Fibroblast of gingiva (primary cell): ENCODE measurements around the gene OLFM3.

Experiments used
- DNase-seq: peaks from one replicate; pipeline ENCODE4 v3.0.0-alpha.2; 2011; ENCODE audit warnings: low read depth

OLFM3 gene

GRCh38 chr1:101846820-101847219 is 149.9 kb downstream of the OLFM3 start:
- DNase-seq: no peak

- no peak for DNase-seq
Observed at GRCh38 chr1:101843160-101843559, 153.6 kb downstream of the OLFM3 start.

- DNase-seq: no peak
Observed at GRCh38 chr1:101841824-101842223, 154.9 kb downstream of the OLFM3 start.

GRCh38 chr1:101835988-101836387 is 160.7 kb downstream of the OLFM3 start:
- no peak for DNase-seq

DNA sequence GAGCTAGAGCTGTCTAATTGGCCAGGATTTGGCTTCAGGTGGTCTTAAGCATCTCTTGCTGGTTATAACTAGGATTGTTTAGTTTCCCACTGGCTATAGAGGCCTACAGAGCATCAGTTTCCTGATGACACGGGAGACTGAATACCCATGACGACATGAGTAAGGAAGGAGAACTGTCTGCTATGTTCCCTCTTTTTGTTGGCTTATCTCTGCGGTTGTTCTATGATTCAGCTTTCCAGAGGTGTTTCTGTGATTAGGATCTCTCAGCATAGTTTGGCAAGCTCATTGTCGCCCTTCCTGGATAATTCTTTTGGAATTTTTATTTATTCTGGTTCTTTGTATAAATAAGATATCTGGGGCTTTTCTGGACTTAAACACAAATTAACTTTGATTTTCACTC is 163.4 kb downstream of the OLFM3 start:
- DNase-seq: no peak

DNA sequence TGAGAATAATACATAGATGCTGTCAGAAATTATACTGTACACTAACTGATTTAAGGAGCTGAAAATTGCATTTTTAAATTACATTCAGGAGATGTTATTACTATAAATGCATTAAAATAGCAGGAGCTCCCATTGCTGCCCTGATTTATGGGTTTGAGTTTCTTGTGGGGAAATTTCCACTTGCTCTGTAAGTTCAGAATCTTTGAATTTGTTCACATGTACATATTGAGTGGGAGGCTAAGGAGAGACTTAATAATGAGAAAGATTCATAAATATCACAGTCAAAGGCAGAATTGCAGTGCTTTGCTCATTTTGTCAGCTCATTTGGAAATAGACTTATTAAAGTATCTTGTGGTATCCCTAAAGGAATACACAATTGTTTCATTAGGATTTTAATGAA is 170.3 kb downstream of the OLFM3 start:
- DNase-seq: no peak

GRCh38 chr1:101820071-101820470 is 176.7 kb downstream of the OLFM3 start:
- no peak for DNase-seq

GRCh38 chr1:101816262-101816661 is 180.5 kb downstream of the OLFM3 start:
- DNase-seq: no peak

DNA sequence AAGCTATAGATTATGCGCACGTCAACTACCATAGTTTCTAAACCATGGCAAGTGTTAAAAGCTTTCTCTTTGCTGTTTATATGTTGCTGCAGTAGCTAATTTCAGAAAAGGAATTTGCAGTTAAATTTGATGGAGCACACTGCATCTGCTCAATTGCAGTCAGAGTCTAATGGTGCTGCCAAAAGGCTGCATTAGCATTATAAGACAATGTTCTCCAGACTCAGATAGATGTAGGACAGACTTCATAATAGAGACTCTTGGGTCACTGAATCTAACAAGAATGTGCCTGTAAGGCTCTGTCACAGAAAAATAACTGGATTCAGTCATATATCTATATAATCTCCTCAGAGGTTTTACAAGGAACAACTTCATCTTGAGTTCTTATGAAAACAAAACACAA is 198.3 kb downstream of the OLFM3 start:
- no peak for DNase-seq

DNA sequence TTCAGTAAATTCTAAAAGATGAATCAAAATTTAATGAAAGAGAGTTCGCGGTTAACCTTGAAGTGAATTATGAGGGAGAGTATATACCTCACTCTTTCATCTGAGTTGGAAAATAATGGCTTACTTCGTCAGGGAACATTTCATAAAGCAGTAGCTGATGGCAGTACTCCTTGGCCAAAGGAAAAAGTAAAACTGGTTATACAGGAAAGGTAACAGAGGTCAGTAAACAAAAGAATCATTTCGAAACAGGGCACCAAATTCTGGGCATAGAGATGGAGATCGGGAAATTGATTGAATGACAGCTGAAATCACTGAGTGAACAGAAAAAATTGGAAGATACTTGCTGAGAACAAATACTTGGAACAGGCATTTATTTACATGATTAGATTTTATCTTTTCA is 199.0 kb downstream of the OLFM3 start:
- no peak for DNase-seq

GRCh38 chr1:101781201-101781831 is 215.4 kb downstream of the OLFM3 start:
- DNase-seq: no peak

GRCh38 chr1:101769520-101769919 is 227.2 kb downstream of the OLFM3 start:
- DNase-seq: no peak

DNA sequence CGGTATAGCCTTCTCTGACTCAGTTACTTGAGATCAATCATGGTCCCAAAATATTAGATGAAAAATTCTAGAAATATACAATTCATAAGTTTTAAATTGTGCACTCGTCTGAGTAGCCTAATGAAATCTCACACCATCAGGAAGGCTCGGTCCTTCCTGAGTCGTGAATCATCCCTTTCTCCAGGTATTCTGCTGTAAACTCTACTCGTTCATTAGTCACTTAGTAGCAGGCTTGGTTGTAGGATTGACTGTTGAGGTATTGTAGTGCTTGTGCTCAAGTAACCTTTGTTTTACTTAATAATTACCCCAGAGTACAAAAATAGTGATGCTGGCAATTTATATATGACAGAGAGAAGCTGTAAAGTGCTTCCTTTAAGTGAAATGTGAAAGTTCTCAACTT is 238.7 kb downstream of the OLFM3 start:
- DNase-seq: no peak

DNA sequence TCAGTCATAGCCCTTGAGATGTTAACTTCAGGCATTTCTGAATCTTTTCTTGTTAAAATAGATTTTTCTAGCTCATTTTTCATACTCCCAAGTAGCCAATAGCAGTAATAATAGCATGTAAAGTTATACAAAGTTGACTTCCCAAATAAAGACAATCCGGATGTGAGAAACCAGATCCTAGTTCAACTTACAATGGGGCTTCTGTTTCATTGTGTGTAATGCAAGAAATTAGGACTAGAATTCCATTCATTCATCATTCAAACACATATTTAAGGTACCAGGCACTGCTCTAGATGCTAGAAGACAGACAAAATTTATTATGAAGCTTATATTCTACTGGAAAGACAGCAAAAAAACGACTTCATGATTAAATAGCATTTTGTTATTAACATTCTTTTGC is 240.3 kb downstream of the OLFM3 start:
- DNase-seq: no peak
